ENCODE data around the gene SLC17A9. TPM values are rescaled to one million over a fixed set of nuclear protein-coding genes. Genes with fewer than 3 reads are reported as not detected.

SLC17A9 gene
- total and polyA plus RNA-seq, 2 of the 8 experiments (the other 6 are each of a cell fraction or from before 2014, with no cell fraction given): 23.5 to 35.2 TPM

- H2BK20ac ChIP-seq (ENCODE audit: low read length): peak overlapping the region; percentile 55
- POLR2A ChIA-PET (ENCODE audit: partially characterized antibody): interaction anchor here (0.9 to 1.6 kb wide), 7 partner anchors 9 to 87 kb away, joined by 3 to 5 read pairs (median 4); no protein-coding TSS in a partner anchor
- no peaks in the 10 kb centered on the region for H3K79me1 ChIP-seq (ENCODE audit: low read depth, low read length)
- H2AK5ac ChIP-seq (ENCODE audit: low read depth, low read length): no peak overlapping the region
- peak overlapping the region; percentile 2 to 44 (median 3); a peak in 4 of 8 replicates for H3K4me3 ChIP-seq (ENCODE audit: extremely low read depth in 1 of 4, insufficient read depth in 2 of 4, low read depth in 3 of 4, low read length in 4 of 4)
- peaks cover 0 to 15% (median 6%) of the 10 kb centered on the region in 4 experiments; a peak in 6 of 7 replicates for H3K4me1 ChIP-seq (replicated peaks in 1 of 4; ENCODE audit: control insufficient read depth in 3 of 4, insufficient read depth in 4 of 4, low read length in 3 of 4)
- no peak overlapping the region for H4K5ac ChIP-seq (ENCODE audit: insufficient read length, low read depth, low read length)
- H3K79me2 ChIP-seq (ENCODE audit: control insufficient read depth in 1 of 2, insufficient read depth in 2 of 2, low read length in 2 of 2): no peaks in the 10 kb centered on the region
- H3K23me2 ChIP-seq (ENCODE audit: low read depth, low read length): no peaks in the 10 kb centered on the region
- no peak overlapping the region for H3K4ac ChIP-seq (replicated peaks; ENCODE audit: insufficient read length, low read depth, low read length)
- FAIRE-seq (no peak), DNase-seq (ENCODE audit: low read depth in 1 of 2, low spot score in 2 of 2) (peak in 1 of 2 experiments; percentile 50)
- no peak overlapping the region for H3K9ac ChIP-seq (replicated peaks in 1 of 4; ENCODE audit: extremely low read depth in 1 of 4, low read depth in 3 of 4, low read length in 3 of 4)
- H3K4me2 ChIP-seq (ENCODE audit: insufficient read depth in 1 of 2, low read depth in 2 of 2, low read length in 2 of 2): peak overlapping the region; percentile 29 to 50; a peak in 3 of 4 replicates
- H3K36me3 ChIP-seq (ENCODE audit: control insufficient read depth in 2 of 4, insufficient read depth in 4 of 4, low read length in 3 of 4): no peaks in the 10 kb centered on the region
- H2BK120ac ChIP-seq (replicated peaks; ENCODE audit: low read depth, low read length): no peak overlapping the region
- no peak overlapping the region for H3K27ac ChIP-seq (ENCODE audit: low read depth, low read length)
- H2BK12ac ChIP-seq (ENCODE audit: low read depth, low read length): no peak overlapping the region
- H2BK15ac ChIP-seq (ENCODE audit: low read length): no peak overlapping the region
- no peak overlapping the region for H4K91ac ChIP-seq (replicated peaks; ENCODE audit: insufficient read length, low read length)
- WGBS, 2 experiments (ENCODE audit: extremely low coverage in 1 of 2, insufficient coverage in 1 of 2, insufficient read length in 1 of 2, insufficient replicate concordance in 2 of 2, low coverage in 1 of 2, low lambda C conversion rate in 2 of 2, missing lambda C conversion rate in 1 of 2): 11% methylated on average over 11 of the region's 11 CpGs; no CpG with 5 or more reads in 1 of the 2 experiments
- no peak overlapping the region for H4K8ac ChIP-seq (ENCODE audit: extremely low read depth, insufficient read depth, low read length)
- H2AFZ ChIP-seq (ENCODE audit: low read length): no peak overlapping the region
- CTCF ChIA-PET (ENCODE audit: partially characterized antibody): interaction anchor here (0.5 to 1.8 kb wide), 8 partner anchors 24 to 144 kb away, joined by 3 to 5 read pairs (median 4); no protein-coding TSS in a partner anchor
- peaks cover 5 to 8% of the 10 kb centered on the region in 2 experiments; a peak in 3 of 4 replicates for H3K9me3 ChIP-seq (ENCODE audit: insufficient read depth in 2 of 2, low read depth in 1 of 2, low read length in 1 of 2)
- no peak overlapping the region; the same call in 1 of the 2 replicates for H3K18ac ChIP-seq (ENCODE audit: extremely low read depth, low read length)
- no peak overlapping the region for H3K56ac ChIP-seq (replicated peaks; ENCODE audit: insufficient read length, low read depth, low read length)
- no peak overlapping the region for H3K14ac ChIP-seq (ENCODE audit: insufficient read length)
- H3K27me3 ChIP-seq (replicated peaks in 1 of 4; ENCODE audit: control insufficient read depth in 3 of 4, extremely low read depth in 1 of 4, insufficient read depth in 3 of 4, low read length in 3 of 4): peaks cover 0 to 20% (median 10%) of the 10 kb centered on the region in 4 experiments; a peak in 6 of 7 replicates
- H4K20me1 ChIP-seq (replicated peaks in 1 of 2; ENCODE audit: control insufficient read depth in 1 of 2, insufficient read depth in 2 of 2, low read length in 2 of 2): no peaks in the 10 kb centered on the region
- no peak overlapping the region for H2BK5ac ChIP-seq (ENCODE audit: low read depth, low read length)
- no peak overlapping the region for H3K23ac ChIP-seq (ENCODE audit: insufficient read length)
- TF ChIP-seq YY1 (IDR thresholded peaks at IDR 0.05; ENCODE audit: low read depth, low read length): no peak
- TF ChIP-seq SIN3A (conservative IDR thresholded peaks at IDR 0.05 in 1 of 2, IDR thresholded peaks at IDR 0.05 in 1 of 2; ENCODE audit: low read depth in 1 of 2, low read length in 2 of 2): peak in 1 of 2 experiments; percentile 72; a peak in 1 of 4 replicates
- peak; percentile 57 for TF ChIP-seq TEAD4 (IDR thresholded peaks at IDR 0.05; ENCODE audit: low read depth, low read length)
- peak; percentile 93 for TF ChIP-seq E2F6 (IDR thresholded peaks at IDR 0.05)
- no peak for TF ChIP-seq ATF2 (IDR thresholded peaks at IDR 0.05; ENCODE audit: low read length)
- TF ChIP-seq, protein P1, sequence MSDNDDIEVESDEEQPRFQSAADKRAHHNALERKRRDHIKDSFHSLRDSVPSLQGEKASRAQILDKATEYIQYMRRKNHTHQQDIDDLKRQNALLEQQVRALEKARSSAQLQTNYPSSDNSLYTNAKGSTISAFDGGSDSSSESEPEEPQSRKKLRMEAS (IDR thresholded peaks at IDR 0.05): peak; percentile 71
- TF ChIP-seq, protein P2, sequence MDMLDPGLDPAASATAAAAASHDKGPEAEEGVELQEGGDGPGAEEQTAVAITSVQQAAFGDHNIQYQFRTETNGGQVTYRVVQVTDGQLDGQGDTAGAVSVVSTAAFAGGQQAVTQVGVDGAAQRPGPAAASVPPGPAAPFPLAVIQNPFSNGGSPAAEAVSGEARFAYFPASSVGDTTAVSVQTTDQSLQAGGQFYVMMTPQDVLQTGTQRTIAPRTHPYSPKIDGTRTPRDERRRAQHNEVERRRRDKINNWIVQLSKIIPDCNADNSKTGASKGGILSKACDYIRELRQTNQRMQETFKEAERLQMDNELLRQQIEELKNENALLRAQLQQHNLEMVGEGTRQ (IDR thresholded peaks at IDR 0.05; ENCODE audit: low read length): no peak
- TF ChIP-seq GABPA (IDR thresholded peaks at IDR 0.05; ENCODE audit: borderline replicate concordance, insufficient read depth, low read length): no peak
These were observed 62.2 kb downstream of the SLC17A9 start for GRCh38 chr20:63014710-63015109.

Data from H1 (cell line).